Neural cell (in vitro differentiated cells): ENCODE results near the gene RPL26. TPM values are rescaled to one million over a fixed set of nuclear protein-coding genes. Genes with fewer than 3 reads are reported as not detected.
"Not testable (repeated sequence)": the region's sequence is repeated elsewhere in the genome, so short reads cannot be mapped to it uniquely, and the experiment has no call there.

Experiments
- H2AFZ ChIP-seq: fragments of 200-600, 300-800 bp; sonication (generic), shearing (Covaris generic); 2 replicates; pipeline ENCODE4 v1.6.0; 2014; ENCODE audit warnings: low read depth, mild to moderate bottlenecking, antibody characterized with exemption, low read length, moderate library complexity
- H3F3A ChIP-seq: fragments of 200-600 bp; shearing (Covaris generic); 2 replicates; pipeline ENCODE4 v1.6.1; 2016; ENCODE audit warnings: mild to moderate bottlenecking, moderate library complexity, mixed read lengths, antibody characterized with exemption, low read length; ENCODE audit not compliant: insufficient read depth, poor library complexity, severe bottlenecking
- H3K27ac ChIP-seq: fragments of 200-600, 300-800 bp; sonication (generic), shearing (Covaris generic); 2 replicates; pipeline ENCODE4 v1.5.1; 2014; ENCODE audit warnings: mild to moderate bottlenecking, low read length, moderate library complexity
- H3K27me3 ChIP-seq: fragments of 300-800, 200-600 bp; sonication (generic), shearing (Covaris generic); 2 replicates; pipeline ENCODE4 v1.6.0; 2014; ENCODE audit warnings: mild to moderate bottlenecking, low read depth, low read length, moderate library complexity; ENCODE audit not compliant: insufficient read depth
- H3K36me3 ChIP-seq: fragments of 300-800, 200-600 bp; sonication (generic), shearing (Covaris generic); 2 replicates; pipeline ENCODE4 v1.5.1; 2014; ENCODE audit warnings: mild to moderate bottlenecking, antibody characterized with exemption, low read length, moderate library complexity; ENCODE audit not compliant: insufficient read depth
- H3K4me2 ChIP-seq: fragments of 300-800, 200-600 bp; sonication (generic), shearing (Covaris generic); 2 replicates; pipeline ENCODE4 v1.6.0; 2014; ENCODE audit warnings: mild to moderate bottlenecking, low read length
- H3K4me3 ChIP-seq: fragments of 300-800, 200-600 bp; sonication (generic), shearing (Covaris generic); 2 replicates; pipeline ENCODE4 v1.5.1; 2014; ENCODE audit warnings: mild to moderate bottlenecking, low read length, moderate library complexity
- H3K79me2 ChIP-seq: fragments of 200-600 bp; shearing (Covaris generic); replicated peaks from 2 replicates; pipeline ENCODE4 v1.6.0; 2014; ENCODE audit warnings: mild to moderate bottlenecking, low read length, moderate library complexity; ENCODE audit not compliant: insufficient read depth
- H3K9ac ChIP-seq: fragments of 300-800, 200-600 bp; sonication (generic), shearing (Covaris generic); 2 replicates; pipeline ENCODE4 v1.6.1; 2016; ENCODE audit warnings: mild to moderate bottlenecking, low read length, mixed read lengths
- H3K9me2 ChIP-seq: fragments of 200-600 bp; shearing (Covaris generic); 2 replicates; pipeline ENCODE4 v1.6.1; 2016; ENCODE audit warnings: mild to moderate bottlenecking, low read length, mixed read lengths; ENCODE audit not compliant: insufficient read depth
- H3K9me3 ChIP-seq: fragments of 200-600, 300-800 bp; sonication (generic), shearing (Covaris generic); 2 replicates; pipeline ENCODE4 v1.6.1; 2016; ENCODE audit warnings: mild to moderate bottlenecking, mixed run types, low read length, moderate library complexity, mixed read lengths
- H4K20me1 ChIP-seq: fragments of 200-600 bp; shearing (Covaris generic); 2 replicates; pipeline ENCODE4 v1.6.1; 2016; ENCODE audit warnings: mild to moderate bottlenecking, mixed run types; ENCODE audit not compliant: insufficient read depth
- EP300 ChIP-seq: fragments of 450-650 bp; conservative IDR thresholded peaks from 2 replicates; pipeline ENCODE4 v1.6.1; 2014; ENCODE audit warnings: antibody characterized with exemption, mild to moderate bottlenecking, moderate library complexity; ENCODE audit not compliant: poor library complexity, severe bottlenecking
- EZH2 ChIP-seq: fragments of 200-600, 300-800 bp; shearing (Covaris generic), sonication (generic); IDR thresholded peaks from 2 replicates; pipeline ENCODE4 v1.6.1; 2014; ENCODE audit warnings: antibody characterized with exemption, low read length, borderline replicate concordance, mild to moderate bottlenecking; ENCODE audit not compliant: insufficient read depth, poor library complexity, severe bottlenecking
- MXI1 ChIP-seq: fragments of 450-650 bp; conservative IDR thresholded peaks from 2 replicates; pipeline ENCODE4 v1.6.1; 2014; ENCODE audit warnings: antibody characterized with exemption, mild to moderate bottlenecking; ENCODE audit not compliant: poor library complexity, severe bottlenecking
- POLR2AphosphoS5 ChIP-seq: IDR thresholded peaks from 2 replicates; pipeline ENCODE4 v1.6.1; 2012
- RAD21 ChIP-seq: fragments of 450-650 bp; conservative IDR thresholded peaks from 2 replicates; pipeline ENCODE4 v1.6.1; 2014; ENCODE audit warnings: antibody characterized with exemption, mild to moderate bottlenecking, moderate library complexity
- REST ChIP-seq: IDR thresholded peaks from 2 replicates; pipeline ENCODE4 v1.6.1; 2012; ENCODE audit warnings: borderline replicate concordance
- SMC3 ChIP-seq: fragments of 450-650 bp; conservative IDR thresholded peaks from 2 replicates; pipeline ENCODE4 v1.6.1; 2014; ENCODE audit warnings: antibody characterized with exemption, mild to moderate bottlenecking, moderate library complexity; ENCODE audit not compliant: poor library complexity
- TAF1 ChIP-seq: IDR thresholded peaks from 2 replicates; pipeline ENCODE4 v1.6.1; 2012; ENCODE audit warnings: low read depth
- polyA plus RNA-seq: library from polyadenylated mRNA; depleted of rRNA; stranded (reverse); fragments of >200 nt; gene quantifications from 2 replicates; pipeline ENCODE4 v1.2.3, GENCODE V29; 2014
- TF ChIP-seq, protein P1 (sequence below): fragments of 450-650 bp; IDR thresholded peaks from 2 replicates; pipeline ENCODE4 v1.5.1; 2014; ENCODE audit warnings: antibody characterized with exemption, mild to moderate bottlenecking, moderate library complexity; ENCODE audit not compliant: poor library complexity, severe bottlenecking

RPL26 gene
- polyA plus RNA-seq, 1 donor from 2014 or later: 4,061 TPM

GRCh38 chr17:8397636-8398035 is 14.6 kb upstream of the RPL26 start, which contains the start of gene RNF222:
TSS of gene RNF222 (minus strand) at chr17:8397827. CDS start at chr17:8393461, 4,366 bp downstream.
- Histone ChIP-seq H3K27me3 (no peaks in the 10 kb centered on the region), H3K4me3 (no peak within 1 kb of the TSS), H3K9ac (no peak within 1 kb of the TSS), H3K36me3 (no peaks in the 10 kb centered on the region), H3K4me2 (no peak within 1 kb of the TSS), H3F3A (no peaks in the 10 kb centered on the region), H4K20me1 (no peaks in the 10 kb centered on the region), H2AFZ (no peak within 1 kb of the TSS), H3K27ac (no peak within 1 kb of the TSS), H3K79me2 (no peaks in the 10 kb centered on the region), H3K9me2 (no peaks in the 10 kb centered on the region), H3K9me3 (no peaks in the 10 kb centered on the region)
- TF ChIP-seq, protein P1, sequence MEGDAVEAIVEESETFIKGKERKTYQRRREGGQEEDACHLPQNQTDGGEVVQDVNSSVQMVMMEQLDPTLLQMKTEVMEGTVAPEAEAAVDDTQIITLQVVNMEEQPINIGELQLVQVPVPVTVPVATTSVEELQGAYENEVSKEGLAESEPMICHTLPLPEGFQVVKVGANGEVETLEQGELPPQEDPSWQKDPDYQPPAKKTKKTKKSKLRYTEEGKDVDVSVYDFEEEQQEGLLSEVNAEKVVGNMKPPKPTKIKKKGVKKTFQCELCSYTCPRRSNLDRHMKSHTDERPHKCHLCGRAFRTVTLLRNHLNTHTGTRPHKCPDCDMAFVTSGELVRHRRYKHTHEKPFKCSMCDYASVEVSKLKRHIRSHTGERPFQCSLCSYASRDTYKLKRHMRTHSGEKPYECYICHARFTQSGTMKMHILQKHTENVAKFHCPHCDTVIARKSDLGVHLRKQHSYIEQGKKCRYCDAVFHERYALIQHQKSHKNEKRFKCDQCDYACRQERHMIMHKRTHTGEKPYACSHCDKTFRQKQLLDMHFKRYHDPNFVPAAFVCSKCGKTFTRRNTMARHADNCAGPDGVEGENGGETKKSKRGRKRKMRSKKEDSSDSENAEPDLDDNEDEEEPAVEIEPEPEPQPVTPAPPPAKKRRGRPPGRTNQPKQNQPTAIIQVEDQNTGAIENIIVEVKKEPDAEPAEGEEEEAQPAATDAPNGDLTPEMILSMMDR: no peak
- no peak for TF ChIP-seq POLR2AphosphoS5
- TF ChIP-seq EZH2: no peak
- no peak for TF ChIP-seq EP300
- no peak for TF ChIP-seq SMC3
- no peak for TF ChIP-seq MXI1
- no peak for TF ChIP-seq TAF1
- TF ChIP-seq RAD21: no peak
- no peak for TF ChIP-seq REST

GRCh38 chr17:8394497-8394896 is 11.5 kb upstream of the RPL26 start:
- H4K20me1 ChIP-seq, H3K27me3 ChIP-seq, H3K4me3 ChIP-seq, H3K36me3 ChIP-seq, H2AFZ ChIP-seq, H3F3A ChIP-seq, H3K9ac ChIP-seq, H3K79me2 ChIP-seq, H3K4me2 ChIP-seq, H3K9me3 ChIP-seq, H3K27ac ChIP-seq, H3K9me2 ChIP-seq: not testable (repeated sequence)
